GM04504 (cell line): ENCODE results near the gene AGBL3.
"Not testable (repeated sequence)": the region's sequence is repeated elsewhere in the genome, so short reads cannot be mapped to it uniquely, and the experiment has no call there.

Experiments
- DNase-seq: peaks from one replicate; pipeline ENCODE4 v3.0.0-alpha.2; 2012; ENCODE audit warnings: low read depth

The AGBL3 gene

GRCh38 chr7:134966691-134967090, 19.6 kb upstream of the AGBL3 start:
- no peak for DNase-seq

GRCh38 chr7:134968110-134968509, 18.2 kb upstream of the AGBL3 start:
- DNase-seq, result no peak

GRCh38 chr7:134981645-134982044, 4.7 kb upstream of the AGBL3 start:
- DNase-seq, result not testable (repeated sequence)

- no peak for DNase-seq
Observed at GRCh38 chr7:134985894-134986362, 380 bp upstream of the AGBL3 start.

GRCh38 chr7:134988161-134988560, 1.9 kb downstream of the AGBL3 start:
- no peak for DNase-seq

GRCh38 chr7:134991469-134992339, 5.4 kb downstream of the AGBL3 start:
- no peak for DNase-seq

GRCh38 chr7:134992626-134993179, 6.4 kb downstream of the AGBL3 start:
- no peak for DNase-seq

- no peak for DNase-seq
Observed at GRCh38 chr7:134993877-134994456, 7.7 kb downstream of the AGBL3 start.

GRCh38 chr7:134995239-134996096, 9.2 kb downstream of the AGBL3 start:
- DNase-seq, result no peak

GRCh38 chr7:134996097-134996550, 9.8 kb downstream of the AGBL3 start:
- DNase-seq, result no peak

- no peak for DNase-seq
Observed at GRCh38 chr7:134997214-134997885, 11.0 kb downstream of the AGBL3 start.

- DNase-seq, result no peak
Observed at GRCh38 chr7:134999136-134999535, 12.8 kb downstream of the AGBL3 start.

- no peak for DNase-seq
Observed at GRCh38 chr7:135001390-135002165, 15.3 kb downstream of the AGBL3 start.

- DNase-seq, result no peak
Observed at GRCh38 chr7:135012229-135012628, 25.9 kb downstream of the AGBL3 start.

GRCh38 chr7:135023622-135024021, 37.3 kb downstream of the AGBL3 start:
- no peak for DNase-seq

- DNase-seq, result no peak
Observed at GRCh38 chr7:135035252-135035651, 48.9 kb downstream of the AGBL3 start.

- DNase-seq, result not testable (repeated sequence)
Observed at GRCh38 chr7:135067017-135067416, 80.7 kb downstream of the AGBL3 start.

- no peak for DNase-seq
Observed at GRCh38 chr7:135074096-135074495, 87.8 kb downstream of the AGBL3 start.

GRCh38 chr7:135074531-135074930, 88.2 kb downstream of the AGBL3 start:
- DNase-seq, result no peak

- no peak for DNase-seq
Observed at GRCh38 chr7:135075716-135076115, 89.4 kb downstream of the AGBL3 start.

GRCh38 chr7:135076882-135077281, 90.6 kb downstream of the AGBL3 start:
- DNase-seq, result no peak
